ENCODE measurements around the gene C20orf144.

Gene C20orf144

DNA sequence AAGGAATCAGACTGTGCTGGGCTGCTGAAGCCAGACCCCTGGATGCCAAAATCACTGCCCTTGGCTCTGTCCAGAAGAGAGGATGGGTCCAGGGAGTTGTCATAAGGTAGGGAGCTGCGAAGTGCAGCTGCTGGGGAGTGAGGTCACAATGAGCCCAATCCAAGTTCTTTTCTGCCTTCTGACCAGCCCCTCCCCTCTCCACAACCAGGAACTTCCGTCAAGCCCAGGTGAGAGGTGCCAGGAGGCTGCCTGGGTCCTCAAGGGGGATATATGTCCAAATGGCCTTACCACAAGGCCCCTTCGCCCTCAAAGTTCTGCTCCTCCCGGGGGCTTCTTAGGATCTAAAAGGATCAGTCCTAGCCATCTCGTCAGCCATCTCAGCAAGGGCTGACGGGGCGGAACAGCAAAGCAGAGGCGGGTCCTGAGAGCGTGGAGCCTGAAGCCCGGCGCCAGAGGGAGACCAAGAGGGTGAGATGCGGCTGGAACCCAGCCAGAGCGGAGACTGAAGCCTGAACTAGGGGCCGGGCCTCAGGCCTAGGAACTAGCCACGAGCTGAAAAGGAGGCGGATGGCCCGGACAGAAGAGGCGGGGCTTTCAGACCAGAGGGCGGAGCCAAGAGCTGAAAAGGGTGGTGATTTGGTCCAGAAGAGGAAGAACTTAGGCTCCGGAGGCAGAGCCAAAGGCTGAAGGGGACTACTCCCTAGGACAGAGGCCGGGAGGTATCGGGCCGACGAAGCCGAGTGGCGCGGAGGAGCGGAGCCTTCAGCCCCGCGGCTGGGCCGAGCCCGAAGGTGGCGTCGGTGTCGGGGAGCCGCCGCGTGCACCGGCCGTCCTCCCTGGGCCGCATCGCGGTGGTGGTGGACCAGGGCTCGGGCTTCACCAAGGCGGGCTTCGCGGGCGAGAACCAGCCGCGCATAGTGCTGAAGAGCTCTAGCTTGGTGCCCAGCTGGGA lies 4.4 kb downstream of the C20orf144 start, which contains the start of gene ACTL10:
Gene ACTL10, plus strand, starts transcription at position 651 of the 952 bp plus-strand sequence. CDS start 555 bp downstream, outside the sequence.
- FAIRE-seq = no peak

GRCh38 chr20:33667245-33667675 lies 5.1 kb downstream of the C20orf144 start:
- FAIRE-seq = no peak

- FAIRE-seq = no peak
Observed at GRCh38 chr20:33667676-33668465, 5.7 kb downstream of the C20orf144 start.

- FAIRE-seq = no peak
Observed at GRCh38 chr20:33668466-33669155, 6.5 kb downstream of the C20orf144 start.

DNA sequence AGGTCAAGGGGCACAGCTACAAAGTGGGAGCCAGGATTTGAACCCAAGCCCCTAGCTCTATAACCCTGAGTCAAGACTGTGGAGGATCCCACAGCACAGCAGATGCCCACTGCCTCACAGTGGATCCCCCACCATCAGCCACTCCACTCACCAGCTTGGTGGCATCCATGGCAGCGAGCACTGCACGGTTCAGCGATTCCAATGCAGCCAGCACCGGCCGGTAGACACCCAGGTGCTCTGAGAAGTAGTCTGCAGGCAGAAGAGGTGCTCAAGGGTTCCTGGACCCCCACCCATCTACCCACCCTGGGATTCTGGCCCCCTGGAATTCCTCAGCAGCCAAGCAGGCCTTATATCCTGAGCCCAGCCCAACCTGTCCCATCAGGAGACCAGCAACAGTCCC lies 7.1 kb downstream of the C20orf144 start:
- no peak for FAIRE-seq

DNA sequence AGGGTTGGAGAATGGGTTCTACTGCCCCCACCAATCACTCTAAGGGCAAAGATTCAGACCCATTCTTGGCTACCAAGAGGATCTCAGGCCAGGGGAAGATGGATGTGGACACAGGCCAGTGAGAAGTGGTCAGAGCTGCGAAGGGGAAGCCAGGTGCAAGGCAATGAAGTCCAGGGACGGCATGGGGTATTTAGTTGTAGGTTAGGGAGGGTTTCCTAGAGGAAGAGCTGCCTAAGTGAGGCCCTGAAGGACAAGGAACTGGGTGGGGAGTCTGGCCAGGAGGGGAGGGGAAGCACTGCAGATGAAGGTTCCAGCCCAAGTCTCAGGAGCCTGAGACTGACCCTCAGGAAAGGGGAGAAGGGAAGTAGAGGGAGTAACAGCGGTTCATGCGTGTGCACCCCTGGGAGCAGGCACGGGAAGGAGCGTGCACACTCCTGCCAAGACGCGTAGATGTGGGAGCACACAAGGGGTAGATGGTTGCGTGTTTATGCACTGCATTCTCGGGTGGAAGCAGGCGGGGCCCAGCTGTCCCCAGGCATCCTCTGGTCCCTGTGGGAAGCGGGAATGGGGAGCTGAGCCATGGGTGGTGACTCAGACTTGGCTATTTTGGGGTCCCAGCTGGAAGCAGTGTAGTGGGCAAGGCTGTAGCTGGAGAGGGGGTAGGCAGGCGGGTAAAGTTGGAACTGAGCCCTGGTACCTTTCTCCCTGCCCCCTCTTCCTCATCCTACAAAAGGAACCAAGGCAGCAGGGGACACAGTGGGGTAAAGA lies 7.9 kb downstream of the C20orf144 start:
- FAIRE-seq = no peak

- no peak for FAIRE-seq
Observed at GRCh38 chr20:33670715-33671499, 8.8 kb downstream of the C20orf144 start.

- FAIRE-seq = no peak
Observed at GRCh38 chr20:33671573-33672288, 9.6 kb downstream of the C20orf144 start.

- no peak for FAIRE-seq
Observed at GRCh38 chr20:33672426-33673113, 10.4 kb downstream of the C20orf144 start.

DNA sequence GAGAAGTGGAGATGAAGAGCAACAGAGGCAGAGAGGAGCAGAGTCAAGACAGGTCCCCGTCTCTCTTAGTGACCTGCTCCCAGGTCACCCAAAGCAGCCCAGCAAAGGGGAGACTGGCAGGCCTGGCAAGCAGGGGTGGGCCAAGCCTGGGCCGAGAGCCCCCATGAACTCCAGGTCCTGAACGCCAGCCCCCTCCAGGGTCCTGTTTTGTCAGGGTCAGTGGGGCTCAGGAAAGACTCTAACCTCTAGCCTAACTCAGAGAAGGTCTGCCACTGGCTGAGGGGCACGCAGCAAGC lies 10.9 kb downstream of the C20orf144 start:
- FAIRE-seq = no peak

GRCh38 chr20:33673410-33674293 lies 11.5 kb downstream of the C20orf144 start:
- no peak for FAIRE-seq

GRCh38 chr20:33674294-33675135 lies 12.4 kb downstream of the C20orf144 start, which contains the start of gene NECAB3:
TSS of gene NECAB3 (minus strand) at chr20:33674428. CDS start at chr20:33674352, 76 bp downstream.
- FAIRE-seq = no peak

GRCh38 chr20:33675136-33675959 lies 13.2 kb downstream of the C20orf144 start:
- FAIRE-seq = no peak

DNA sequence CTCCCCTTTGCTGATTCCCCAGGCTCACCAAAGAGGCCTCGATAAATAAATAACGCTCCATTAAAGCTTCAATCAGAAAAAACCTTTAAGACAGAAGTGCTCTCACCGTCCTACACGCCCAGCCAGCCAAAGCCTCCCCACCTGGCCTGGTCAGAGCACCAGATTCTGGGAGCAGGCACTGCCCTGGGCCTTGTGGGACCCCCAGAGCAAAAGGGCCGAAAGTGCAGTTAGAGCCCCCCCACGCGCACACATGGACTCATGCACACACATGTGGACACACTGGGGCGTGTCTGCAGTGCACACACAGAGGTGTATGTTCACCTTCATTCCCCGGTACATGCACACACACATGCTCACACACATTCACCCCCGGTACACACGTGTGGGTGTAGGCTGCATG lies 14.0 kb downstream of the C20orf144 start:
- FAIRE-seq = no peak

GRCh38 chr20:33676652-33677645 lies 14.8 kb downstream of the C20orf144 start:
- no peak for FAIRE-seq

All from G401.6 (cell line).